Activated CD4-positive, CD25-positive, alpha-beta regulatory T cell treated with anti-CD3 and anti-CD28 coated beads, Interleukin-2, amount 50 U/mL, for 16 hours (primary cell): Measurements from ENCODE around the gene MOK.

Source experiments
- DNase-seq: peaks from one replicate; pipeline ENCODE4 v3.0.0-alpha.2; 2020; ENCODE audit warnings: low read depth, low spot score

MOK gene

DNA sequence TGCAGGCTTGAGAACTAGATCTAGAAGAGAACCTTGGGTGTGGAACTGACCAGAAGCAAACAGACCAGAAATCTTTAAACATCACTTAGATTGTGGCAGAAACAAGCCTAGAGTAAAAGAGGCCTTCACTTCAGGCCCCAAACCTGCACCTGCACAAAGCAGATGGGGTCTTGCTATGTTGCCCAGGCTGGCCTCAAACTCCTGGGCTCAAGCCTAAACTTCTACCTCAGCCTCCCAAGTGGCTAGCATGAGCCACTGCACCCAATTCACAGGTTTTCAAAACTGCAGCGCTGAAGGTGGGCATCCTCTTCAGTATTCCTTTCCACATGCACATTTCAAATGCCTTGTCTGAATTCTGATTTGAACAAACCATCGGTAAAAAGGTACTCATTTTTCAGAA is 19.9 kb downstream of the MOK start:
- no peak for DNase-seq

- no peak for DNase-seq
These were observed 21.3 kb downstream of the MOK start for GRCh38 chr14:102283631-102284129.

GRCh38 chr14:102282751-102283465 is 22.1 kb downstream of the MOK start:
- DNase-seq = no peak

DNA sequence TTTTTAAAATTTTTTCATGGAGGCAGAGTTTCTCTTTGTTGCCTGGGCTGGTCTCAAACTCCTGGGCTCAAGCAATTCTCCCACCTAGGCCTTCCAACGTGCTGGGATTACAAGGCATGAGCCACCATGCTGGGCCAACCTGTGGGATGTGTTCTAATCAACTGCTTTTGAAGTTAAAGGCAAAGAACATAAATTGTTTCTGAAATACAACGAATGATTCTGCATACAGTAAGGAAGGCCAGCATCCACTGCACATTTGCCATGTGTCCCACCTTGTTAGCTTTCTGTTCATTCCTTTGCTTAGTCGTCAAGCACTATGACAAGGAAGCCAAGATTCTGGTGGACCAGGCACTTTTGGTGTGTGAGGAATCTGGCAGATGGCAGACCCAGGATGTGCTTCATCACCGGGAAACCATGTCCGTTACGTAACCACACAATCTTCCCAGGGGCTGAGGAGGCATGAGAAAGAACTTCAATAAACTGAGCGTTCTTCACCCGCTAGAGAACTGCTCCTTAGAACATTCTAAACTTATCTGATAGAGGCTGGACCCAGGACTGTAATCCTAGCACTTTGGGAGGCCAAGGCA is 24.5 kb downstream of the MOK start:
- no peak for DNase-seq

DNA sequence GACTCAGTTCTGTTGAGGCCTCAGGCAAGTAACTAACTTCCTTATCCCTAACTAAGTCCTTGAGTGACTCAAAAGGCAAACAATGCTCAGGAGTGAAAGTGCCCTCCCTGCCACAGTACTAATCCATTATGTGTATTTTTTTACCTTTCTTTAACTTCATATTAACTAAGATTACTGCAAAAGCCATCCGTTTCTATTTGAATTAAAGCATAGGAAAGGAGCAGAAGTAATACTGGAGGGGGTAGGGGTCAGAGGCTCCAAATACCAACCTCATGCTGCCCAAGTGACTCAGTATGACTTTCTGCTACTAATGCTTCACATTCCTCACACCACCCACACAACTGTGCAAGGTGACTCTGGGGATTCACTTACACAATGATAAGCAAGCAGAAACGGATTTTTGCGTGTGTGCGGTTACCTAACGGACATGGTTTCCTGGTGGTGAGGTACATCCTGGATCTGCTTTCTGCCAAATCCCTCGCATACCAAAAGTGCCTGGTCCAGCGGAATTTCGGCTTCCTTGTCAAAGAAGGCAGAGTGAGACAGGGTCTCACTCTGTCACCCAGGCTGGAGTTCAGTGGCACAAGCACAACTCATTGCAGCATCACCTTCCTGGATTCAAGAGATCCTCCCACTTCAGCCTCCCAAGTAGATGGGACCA is 25.1 kb downstream of the MOK start:
- no peak for DNase-seq

DNA sequence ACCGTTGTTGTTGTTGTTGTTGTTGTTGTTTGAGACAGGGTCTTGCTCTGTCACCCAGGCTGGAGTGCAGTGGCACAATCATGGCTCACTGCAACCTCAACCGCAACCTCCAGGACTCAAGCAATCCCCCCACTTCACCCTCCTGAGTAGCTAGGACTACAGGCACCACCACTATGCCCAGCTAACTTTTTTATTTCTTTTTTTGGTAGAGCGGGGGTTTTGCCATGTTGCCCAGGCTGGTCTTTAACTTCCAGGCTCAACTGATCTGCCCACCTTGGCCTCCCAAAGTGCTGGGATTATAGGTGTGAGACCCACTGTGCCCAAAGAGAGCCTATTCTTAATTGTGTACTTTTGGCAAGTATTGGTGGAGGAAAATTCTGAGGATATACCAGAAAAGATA is 25.7 kb downstream of the MOK start:
- no peak for DNase-seq

GRCh38 chr14:102278631-102278935 is 26.4 kb downstream of the MOK start:
- DNase-seq = no peak

DNA sequence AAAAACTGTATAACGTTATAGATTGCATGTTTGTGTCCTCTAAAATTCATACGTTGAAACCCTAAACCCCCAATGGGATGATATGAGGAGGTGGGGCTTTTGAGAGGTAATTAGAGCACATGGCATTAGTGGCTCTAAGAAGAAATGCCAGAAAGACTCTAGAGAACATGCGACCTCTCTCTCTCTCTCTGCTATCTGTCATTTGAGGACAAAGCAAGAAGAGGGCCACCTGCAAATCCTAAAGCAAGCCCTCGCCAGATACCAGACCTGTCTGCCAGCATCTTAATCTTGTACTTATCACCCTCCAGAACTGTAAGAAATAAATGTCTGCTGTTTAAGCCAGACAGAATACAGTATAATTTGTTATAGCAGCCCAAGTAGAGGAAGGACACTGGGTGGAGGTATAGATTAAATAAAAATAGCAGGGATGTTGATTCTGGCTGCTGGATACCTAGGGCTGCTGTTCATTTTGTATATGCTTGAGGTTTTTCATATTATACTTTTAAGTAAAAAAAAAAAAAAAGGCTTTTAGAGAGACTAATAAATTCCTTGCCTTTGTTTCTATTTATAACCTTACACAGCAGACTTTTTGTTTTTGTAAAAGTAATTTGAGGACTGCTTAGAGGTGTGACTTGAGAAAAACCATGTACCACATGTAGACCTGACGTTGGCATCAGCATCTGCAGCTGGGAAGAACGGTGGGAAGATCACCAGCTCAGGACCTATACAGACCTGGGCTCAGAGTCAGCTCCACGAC is 26.9 kb downstream of the MOK start:
- no peak for DNase-seq

DNA sequence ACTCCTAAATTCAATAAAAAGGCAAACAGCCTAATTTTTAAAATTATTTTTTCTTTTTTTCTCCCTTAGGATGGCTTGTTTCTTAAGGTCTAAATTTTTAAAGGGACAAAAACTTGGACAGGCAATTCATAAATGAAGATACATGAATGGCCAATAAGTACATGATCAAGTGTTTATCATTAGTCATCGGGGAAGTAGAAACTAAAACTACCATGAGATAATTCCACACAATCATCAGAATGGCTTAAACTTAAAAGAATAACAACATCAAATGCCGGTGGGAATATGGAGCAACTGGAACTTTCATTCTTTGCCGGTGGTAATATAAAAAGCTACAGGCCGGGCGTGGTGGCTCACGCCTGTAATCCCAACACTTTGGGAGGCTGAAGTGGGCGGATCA is 29.1 kb downstream of the MOK start:
- no peak for DNase-seq

GRCh38 chr14:102272392-102272791 is 32.6 kb downstream of the MOK start:
- DNase-seq = no peak

DNA sequence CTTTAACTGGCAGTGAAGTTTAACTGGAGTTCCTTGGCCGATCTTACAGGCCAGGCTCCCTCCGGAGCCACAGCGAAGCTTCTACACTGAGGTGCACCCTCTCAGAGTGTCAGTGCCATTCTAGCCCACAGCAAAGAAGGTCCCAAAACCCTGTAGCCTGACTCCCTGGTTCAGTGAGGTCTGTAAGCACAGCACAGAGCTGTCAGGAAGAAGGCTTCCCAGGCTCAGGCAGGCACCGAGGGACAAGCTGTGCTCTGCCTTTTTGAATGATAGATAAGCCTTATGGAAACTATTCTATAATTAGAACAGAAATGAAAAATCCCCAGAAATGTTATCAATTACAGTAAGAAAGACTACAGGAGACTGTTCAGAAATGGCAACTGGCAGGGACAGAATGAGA is 40.2 kb downstream of the MOK start:
- no peak for DNase-seq

DNA sequence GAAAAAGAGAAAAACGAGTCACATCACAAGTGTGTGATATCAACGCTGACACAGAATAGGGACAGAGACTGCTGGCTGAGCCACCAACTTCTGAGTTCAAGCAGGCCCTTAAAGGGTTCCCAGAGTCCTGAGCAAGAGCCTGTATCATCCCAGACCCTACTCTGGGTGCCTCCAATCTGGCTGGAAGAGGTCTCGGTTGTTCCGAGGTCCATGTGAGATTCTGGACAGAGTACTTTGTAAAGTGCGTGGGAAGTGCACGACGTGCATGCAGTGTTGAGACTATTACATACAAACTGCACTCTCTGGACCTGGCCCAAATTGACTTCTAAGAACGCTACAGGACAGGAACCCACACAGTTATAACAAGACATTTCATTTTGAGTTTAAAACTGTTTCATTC is 40.6 kb downstream of the MOK start:
- DNase-seq = no peak

GRCh38 chr14:102262929-102263462 is 42.0 kb downstream of the MOK start:
- DNase-seq = no peak

- DNase-seq = no peak
These were observed 46.8 kb downstream of the MOK start for GRCh38 chr14:102258136-102258535.

GRCh38 chr14:102256716-102257115 is 48.2 kb downstream of the MOK start:
- no peak for DNase-seq

DNA sequence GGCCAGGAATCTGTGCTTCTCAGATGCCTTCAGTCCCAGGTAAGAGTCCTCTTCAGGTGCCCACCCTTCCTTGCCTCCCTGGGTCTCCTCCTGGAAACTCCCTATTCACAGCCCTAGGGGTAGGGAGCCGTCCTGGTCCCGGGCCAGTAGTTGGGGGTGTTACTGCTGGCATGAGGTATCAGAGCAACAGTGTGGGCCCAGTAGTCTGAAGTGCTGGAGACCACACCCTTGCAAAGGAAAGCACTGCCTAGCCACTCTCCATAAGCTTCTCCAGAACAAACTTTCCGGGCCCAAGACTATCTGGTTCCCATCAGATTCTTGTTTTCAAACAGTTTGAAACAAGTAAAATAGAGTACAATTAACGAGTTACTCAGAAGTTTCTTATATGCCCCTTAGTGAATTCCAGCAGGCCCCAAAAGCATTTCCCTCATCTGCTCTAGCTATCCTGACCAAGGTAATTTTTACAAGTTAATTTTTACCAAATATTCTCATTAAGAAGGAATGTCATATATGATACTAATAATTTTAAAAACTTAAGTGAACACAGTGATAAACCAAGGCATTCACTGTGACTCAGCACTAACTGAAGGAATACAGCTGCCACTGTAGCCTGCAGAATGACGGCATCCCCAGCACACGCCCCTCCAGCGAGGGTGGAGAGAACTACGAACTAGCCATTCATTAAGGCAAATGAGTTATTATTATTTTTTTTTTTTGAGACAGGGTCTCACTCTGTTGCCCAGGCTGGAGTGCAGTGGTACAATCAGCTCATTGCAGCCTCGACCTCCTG is 49.4 kb downstream of the MOK start:
- no peak for DNase-seq

- no peak for DNase-seq
These were observed 51.8 kb downstream of the MOK start for GRCh38 chr14:102252834-102253801.

DNA sequence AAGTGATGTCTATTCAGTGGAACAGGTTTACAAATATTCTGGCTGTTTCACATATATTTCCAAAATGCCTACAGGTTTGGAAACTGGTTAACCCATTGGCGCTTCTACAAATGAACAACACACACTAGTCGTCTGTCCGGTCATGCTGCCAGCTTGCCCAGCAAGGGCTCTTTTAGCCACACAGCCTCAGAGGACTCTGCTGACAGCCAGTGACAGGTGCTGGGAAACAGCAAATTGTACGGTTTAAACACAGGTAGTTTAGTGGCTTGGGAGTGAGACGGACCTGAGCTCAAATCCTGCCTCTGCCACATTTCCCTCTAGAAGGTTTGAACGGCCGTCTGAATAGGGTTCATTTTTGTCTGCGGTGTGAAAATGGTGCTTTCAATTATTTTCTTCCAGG is 53.8 kb downstream of the MOK start:
- no peak for DNase-seq

GRCh38 chr14:102250636-102251035 is 54.3 kb downstream of the MOK start:
- DNase-seq = no peak

- no peak for DNase-seq
These were observed 55.0 kb downstream of the MOK start for GRCh38 chr14:102249981-102250380.
